ENCODE measurements around the gene SBDS.
"Not testable (repeated sequence)": the region's sequence is repeated elsewhere in the genome, so short reads cannot be mapped to it uniquely, and the experiment has no call there.

The SBDS gene

DNA sequence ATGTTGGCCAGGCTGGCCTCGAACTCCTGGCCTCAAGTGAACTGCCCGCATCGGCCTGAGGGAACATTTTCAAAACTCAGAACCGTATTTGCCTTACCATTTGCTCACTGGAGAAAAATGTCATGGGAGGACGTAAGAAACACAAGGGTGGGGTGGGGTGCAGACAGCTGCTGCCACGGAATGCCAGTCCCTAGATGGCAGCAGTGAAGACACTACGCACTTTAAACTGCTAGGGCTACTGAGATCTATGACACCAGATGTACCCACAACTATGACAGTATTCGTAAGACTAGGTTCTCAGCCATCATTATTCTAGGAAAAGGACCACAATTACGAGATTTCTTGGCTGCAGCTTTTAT is 716 bp downstream of the SBDS start:
- DNase-seq: peak in 1 of 2 donors; percentile 37

DNA sequence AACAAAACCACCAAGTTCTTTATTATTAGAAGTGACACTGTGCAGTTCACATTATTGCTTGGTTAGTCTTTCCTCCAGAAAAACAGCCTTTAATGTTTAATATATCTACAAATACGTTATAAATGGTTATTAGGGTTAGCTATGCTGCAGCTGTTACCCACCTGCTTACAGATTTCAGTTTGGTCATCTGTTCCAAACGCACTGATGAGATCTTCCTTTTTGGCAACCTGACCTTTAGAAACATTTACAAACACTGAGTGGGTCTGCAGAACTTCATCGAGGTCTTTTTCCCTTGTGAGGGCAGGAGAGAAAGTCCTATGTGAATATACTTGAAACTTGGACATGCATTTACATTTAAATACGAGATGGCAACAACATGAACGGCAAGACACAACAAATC is 1.3 kb downstream of the SBDS start:
- DNase-seq: not testable (repeated sequence)

DNA sequence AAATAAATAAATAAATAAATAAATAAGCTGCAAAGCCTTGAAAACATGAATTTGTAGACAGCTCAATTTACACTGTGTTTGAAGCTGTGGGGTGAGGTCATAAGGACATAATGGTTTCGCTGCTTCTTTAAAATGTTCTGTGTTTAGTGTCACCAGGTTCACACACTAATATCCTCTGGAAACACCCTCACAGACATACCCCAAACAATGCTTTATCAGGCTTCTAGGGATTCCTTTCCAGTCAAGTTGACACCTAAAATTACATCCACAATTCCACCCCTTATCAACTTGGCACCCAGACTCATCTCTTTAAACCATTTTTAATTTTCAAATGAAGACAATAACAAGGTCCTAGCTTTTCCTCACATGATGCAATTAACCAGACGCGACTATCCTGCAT is 5.8 kb downstream of the SBDS start:
- DNase-seq: not testable (repeated sequence)

DNA sequence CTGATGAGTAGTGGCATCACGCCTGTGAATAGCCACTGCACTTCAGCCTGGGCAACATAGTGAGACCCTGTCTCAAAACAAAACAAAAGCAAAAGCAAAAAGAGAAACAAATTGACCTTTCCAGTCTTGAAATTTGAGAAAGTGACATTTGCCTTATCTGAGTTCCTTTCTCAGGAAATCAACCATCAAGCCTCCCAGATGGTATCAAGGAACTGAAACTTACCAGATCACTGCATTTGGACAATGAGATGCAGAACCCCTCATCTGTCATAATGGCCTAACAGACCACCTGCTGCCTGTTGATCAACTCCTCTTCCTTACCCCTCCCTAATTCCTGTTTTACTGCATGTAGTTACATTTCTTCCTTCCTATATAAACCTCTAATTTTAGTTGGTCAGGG is 15.1 kb downstream of the SBDS start:
- DNase-seq: not testable (repeated sequence)

DNA sequence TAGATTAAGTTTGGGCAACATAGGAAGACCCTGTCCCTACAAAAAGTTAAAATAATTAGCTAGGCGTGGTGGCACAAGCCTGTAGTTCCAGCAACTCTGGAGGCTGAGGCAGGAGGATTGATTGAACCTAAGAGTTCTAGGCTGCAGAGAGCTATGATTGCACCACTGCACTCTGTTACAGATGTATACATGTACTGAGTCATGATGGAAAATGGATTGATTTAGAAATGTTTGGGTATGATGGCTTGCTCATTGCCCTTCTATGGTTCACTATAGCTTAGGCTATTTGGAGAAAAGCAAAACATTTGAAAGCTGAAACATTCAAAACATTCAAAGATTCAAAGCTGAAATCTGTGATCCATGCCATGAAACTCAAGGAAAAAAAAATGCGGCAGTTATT is 16.4 kb downstream of the SBDS start:
- DNase-seq: not testable (repeated sequence)

DNA sequence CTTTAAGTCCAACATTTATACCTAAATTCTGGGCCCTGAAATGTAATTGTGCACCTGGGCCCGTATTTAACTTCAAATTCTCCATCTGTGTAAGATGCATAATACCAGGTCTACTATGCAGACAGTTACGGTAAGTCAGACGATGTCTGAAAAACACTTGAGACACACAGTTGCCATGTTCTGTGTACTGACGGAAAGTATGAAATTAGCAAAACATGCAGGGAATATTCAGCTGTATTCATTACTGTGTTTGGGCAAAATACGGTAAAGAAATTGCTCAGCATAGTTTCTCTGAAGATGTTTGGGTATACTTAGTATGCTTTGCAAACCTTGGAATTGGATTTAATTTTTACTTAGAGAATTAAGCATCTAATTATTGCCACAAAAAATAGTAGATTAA is 17.1 kb downstream of the SBDS start:
- DNase-seq: not testable (repeated sequence)

DNA sequence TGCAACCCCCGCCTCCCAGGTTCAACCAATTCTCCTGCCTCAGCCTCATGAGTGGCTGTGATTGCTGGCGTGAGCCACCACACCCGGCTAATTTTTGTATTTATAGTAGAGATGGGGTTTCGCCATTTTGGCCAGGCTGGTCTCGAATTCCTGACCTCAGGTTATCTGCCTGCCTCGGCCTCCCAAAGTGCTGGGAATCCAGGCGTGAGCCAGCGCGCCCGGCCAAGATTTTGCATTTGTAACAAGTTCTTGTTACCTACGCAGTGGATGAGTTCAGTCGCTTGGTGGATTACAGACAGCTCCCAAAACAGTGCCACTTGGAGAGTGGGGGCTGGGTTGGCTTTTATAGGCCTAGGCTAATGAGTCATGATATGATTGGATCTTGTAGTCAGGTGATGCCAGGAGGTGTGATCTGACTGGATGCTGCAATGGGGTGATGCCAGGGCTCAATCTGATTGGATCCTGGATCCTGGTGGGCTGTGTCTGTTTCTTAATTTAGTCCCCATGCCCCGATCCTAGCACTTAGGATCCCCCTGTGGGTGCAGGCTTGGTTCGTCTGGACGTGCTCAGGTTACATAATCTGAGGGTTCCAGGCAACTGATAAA is 20.3 kb downstream of the SBDS start:
- DNase-seq: no peak

DNA sequence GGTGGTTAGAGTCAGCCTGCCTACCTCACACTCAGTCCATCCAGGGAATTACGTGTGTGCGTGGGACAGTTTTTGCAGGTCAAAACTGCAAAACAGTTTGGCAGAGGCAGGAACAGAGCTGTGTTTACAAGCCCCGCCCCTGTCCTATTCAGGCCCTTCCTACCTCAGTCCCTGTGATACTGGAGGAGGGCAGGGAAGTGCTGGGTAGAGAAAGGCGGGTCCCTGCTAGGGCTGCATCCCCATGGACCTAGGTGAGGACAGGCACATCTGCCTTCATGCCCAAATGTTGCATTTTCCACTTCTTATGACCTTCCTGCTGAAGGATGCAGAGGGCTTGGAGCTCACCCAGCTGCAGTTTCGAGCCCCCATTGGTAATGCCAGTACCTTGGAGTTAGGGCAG is 25.1 kb downstream of the SBDS start:
- no peak for DNase-seq

DNA sequence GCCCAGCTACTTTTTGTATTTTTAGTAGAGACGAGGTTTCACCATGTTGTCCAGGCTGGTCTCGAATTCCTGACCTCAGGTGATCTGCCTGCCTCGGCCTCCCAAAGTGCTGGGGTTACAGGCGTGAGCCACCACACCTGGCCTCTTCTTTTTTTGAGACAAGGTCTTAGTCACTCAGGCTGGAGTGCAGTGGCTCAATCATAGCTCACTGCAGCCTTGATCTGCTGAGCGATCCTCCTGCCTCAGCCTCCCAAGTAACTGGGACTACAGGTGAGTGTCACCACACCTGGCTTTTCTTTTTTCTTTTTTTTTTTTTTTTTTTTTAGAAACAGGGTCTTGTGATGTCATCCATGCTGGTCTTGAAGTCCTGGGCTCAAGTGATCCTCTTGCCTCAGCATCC is 26.4 kb downstream of the SBDS start:
- not testable (repeated sequence) for DNase-seq

DNA sequence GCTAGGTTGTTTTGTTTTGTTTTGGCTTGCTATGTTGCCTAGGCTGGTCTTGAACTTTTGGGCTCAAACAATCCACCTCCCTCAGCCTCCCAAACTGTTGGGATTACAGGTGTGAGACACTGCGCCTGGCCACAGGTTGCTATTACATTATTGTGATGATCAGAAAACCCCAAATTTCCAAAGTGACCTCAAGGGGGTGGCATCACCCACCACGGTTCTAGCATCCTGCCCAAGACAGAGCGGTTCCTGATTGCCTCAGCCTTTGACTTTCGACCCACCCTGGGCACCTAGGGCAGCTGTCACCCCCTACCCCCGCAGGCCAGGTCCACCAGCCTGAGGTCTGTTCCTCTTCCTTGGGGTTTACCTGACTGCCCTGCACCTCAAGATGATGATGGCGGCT is 28.4 kb downstream of the SBDS start:
- no peak for DNase-seq

DNA sequence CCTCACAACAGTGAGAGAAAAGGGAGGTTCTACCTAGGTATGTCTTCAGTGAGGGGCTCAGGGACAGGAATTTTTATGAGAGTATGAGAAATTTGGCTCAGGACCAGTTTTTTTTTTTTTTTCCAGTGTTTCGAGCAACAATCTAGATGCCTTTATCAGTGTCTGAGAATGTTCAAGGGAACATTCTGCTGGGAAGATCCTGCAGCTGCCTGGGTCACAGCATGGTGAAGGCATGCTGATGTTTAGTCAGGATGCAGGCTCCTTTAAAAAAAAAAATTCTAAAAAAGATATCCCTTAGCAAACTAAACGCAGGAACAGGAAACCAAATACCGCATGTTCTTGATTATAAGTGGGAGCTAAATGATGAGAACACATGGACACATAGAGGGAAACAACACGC is 31.0 kb downstream of the SBDS start:
- no peak for DNase-seq

DNA sequence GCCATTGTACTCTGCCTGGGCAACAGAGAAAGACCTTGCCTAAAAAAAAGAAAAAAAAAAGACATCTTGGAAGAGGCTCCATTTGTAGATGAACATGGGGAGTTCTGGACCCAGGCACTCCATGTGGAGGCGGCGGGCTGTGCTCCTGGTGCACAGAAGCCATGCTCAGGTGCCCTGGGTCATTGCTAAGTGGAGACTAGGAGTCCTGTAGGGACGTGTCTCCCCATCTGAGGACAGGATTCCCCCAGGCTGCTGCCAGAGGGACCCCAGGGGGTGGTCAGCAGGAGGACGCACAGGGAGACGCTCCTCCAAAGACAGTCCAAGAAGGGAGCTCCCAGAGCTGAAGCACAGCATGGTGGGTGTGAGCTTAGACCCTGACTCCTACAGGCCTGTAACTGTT is 34.3 kb downstream of the SBDS start:
- no peak for DNase-seq

DNA sequence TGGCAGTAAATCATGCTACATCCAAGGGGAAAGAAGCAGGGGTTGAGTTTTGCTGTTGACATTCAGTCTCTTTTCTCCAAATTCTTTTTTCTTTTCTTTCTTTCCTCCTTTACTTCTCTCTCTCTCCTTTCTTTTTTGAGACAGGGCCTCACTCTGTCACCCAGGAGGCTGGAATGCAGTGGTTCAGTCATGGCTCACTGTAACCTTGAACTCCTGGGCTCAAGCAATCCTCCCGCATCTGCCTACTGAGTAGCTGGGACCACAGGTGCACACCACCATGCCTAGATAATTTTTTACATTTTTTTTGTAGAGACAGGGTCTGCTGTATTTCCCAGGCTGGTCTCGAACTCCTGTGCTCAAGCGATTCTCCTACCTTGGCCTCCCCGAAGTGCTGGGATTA is 35.2 kb downstream of the SBDS start:
- no peak for DNase-seq

DNA sequence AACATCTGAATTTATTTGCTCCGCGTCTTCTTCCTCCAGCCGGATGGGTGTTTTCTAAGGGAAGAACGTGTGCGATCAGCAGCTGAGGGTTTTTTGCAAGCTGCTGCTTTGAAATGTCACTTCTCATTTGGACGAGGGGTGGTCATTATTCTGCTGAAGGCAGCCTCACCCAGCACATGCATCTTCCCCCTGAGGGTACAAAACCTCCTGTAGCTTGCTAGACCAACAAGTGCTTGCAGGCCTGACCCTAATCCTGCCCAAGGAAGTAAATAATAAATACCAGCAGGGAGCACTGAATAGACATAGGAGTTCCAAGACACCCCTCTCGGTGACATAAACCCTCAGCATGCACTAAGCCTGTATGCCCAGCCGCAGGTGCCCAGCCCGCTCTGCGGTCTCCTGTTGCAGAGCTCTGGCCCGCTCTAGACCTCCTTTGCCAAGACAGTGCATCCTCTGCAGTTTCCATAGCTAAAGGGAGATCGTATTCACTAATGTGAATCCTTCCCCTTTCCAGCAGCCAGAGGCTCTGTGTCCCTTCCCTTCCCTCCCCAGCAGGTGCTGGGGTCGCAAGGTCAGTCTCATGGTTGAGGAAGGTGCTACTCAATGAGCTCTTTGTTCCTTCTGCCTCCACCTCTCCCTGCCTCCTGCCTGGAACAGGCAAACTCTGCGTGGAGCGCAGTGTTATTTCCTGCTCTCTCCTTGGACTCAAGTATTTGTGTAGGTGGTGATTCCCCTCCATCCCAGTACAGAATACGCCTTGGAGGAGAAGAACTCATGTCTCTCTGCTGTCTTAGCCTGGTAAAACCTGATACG is 36.6 kb downstream of the SBDS start:
- DNase-seq: no peak

DNA sequence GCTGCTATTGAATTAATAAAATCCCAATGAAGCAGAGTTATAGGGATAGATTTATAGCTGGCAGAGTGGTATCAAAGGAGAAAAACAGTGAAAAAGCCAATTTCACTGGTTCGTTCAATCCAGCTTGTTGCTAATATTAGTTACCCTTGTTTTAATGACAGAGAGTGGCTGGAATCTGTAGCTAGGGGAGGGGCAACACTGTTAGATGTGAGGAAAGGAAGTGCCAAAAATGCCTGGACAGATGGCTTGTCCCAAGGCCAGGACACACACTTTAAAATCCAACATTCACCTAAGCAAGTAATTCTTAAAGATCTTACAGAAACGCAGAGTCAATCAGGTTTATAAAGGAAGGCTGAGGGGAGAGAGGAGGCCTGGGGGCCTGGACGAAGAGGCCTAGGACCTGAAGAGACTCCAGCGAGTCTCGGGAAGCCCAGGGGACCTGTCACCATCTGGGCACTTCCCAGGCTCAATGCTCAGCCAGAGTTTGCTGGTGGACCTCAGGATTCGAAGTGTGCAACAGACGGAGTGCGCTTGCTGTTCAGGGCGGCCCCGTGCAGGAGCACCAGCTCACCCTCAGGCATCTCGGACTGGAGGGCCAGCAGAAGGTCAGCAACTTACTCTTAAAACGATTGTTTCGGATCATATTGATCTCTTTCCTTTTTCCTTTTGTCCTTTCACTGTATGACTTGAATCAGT is 37.6 kb downstream of the SBDS start:
- DNase-seq: no peak

DNA sequence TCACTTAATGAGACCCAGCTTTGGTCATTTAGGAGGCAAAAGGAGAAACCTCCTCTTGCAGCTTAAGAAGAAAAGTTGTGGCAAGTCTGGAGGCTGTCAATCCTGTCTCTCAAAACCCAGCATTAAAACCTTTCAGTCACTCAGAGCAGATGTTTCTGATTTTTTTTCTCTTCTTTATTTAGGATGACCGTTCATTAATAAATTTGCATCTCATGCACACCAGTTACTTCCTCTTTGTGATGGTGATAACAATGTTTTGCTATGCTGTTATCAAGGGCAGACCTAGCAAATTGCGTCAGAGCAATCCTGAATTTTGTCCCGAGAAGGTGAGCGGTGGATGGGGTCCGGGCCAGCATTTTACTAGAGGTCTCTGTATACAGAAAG is 42.4 kb downstream of the SBDS start:
- no peak for DNase-seq

DNA sequence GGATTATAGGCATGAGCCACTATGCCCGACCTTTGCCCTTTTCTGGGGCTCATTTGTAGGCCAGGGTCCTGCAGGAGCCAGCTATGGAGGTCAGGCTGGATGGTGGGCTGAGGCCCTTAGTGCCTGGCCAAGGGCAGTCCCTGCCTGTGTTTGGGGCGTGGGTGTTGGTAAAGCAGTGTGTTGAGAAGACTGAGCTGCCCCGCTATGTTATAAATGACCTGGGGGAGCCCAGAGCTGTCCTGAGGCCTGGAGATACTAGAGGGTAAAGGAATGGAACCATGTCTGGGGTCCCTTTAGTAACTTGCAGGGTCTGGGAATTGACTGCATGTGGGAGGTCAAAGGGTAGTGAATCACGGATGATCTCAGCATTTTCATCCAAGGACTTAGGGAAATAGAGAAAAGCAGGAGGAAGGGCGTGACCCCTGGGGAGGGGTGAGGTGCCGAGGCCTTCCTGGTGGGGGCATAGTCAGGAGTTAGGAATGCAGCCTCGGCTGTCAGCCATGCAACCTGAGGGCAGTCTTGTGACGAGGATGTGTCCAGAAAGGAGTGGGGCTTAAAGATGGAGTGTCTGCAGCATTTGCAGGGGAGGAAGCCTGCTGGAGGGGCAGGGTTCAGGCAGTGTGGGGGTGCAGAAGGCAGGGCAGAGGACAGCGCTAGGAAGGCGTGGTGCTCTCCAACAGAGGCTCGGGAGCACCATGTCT is 42.9 kb downstream of the SBDS start:
- DNase-seq: no peak

DNA sequence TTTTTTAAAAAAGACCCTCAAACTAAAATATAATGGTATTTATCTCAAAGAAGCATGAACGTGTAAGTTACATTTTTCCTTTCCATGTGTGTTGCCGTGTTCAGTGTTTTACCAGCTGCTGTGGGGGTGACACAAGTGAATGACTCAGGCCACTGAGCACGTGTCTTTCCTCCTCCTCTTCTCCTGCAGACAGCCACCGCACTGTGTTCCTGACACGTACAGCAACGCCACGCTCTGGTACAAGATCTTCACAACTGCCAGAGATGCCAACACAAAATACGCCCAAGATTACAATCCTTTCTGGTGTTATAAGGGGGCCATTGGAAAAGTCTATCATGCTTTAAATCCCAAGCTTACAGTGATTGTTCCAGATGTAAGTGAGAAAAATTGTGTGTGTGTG is 44.6 kb downstream of the SBDS start:
- no peak for DNase-seq

DNA sequence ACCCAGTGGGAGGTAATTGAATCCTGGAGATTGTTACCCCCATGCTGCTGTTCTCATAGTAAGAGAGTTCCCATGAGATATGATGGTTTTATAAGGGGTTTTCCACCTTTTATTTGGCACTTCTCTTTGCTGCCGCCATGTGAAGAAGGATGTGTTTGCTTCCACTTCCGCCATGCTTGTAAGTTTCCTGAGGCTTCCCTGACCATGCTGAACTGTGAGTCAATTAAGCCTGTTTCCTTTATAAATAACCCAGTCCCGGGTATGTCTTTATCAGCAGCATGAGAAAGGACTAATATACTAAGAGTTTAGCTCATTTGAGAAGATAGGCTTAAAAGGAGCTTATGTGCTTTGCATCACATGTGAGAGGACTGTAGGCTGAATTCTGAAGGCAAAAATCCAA is 45.1 kb downstream of the SBDS start:
- DNase-seq: no peak

DNA sequence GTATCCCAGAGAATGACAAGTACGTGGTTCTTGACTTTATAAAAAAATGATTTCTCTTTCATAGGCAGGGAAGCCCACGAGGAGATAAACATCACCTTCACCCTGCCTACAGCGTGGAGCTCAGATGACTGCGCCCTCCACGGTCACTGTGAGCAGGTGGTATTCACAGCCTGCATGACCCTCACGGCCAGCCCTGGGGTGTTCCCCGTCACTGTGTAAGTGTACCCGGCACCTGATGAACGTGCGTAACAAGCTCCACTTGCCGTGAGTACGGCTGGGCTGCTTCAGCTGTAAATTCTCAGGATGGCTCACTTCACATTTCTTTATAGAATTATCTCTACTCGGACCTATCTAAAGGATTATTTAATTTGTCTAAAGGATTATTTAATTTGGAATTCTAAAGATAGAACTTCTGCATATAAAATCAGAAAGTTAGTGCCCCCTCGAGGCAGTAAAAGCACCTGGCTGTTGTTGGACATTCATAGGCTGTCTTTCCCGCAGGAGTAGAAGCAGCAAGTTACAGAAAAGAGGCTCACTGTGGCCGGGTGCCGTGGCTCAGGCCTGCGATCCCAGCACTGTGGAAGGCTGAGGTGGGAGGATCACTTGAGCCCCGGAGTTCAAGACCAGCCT is 46.8 kb downstream of the SBDS start:
- no peak for DNase-seq

DNA sequence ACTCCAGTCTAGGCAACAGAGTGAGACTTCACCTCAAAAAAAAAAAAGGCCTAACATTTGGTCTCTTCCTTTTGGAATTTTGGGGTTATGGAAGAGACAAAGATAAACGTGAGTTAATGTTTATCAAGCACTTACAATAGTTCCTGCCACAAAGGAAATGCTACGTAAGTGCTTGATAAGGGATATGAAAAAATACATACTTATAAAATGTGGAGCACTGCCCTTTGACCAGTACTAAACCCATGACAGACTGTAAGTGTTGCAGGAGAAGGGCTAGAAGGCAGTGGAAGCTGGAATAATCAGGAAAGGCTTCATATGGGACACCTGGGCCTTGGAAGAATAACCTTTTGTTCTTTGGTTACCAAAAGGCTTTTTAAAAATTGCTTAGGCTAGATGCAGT is 48.8 kb downstream of the SBDS start:
- DNase-seq: no peak

DNA sequence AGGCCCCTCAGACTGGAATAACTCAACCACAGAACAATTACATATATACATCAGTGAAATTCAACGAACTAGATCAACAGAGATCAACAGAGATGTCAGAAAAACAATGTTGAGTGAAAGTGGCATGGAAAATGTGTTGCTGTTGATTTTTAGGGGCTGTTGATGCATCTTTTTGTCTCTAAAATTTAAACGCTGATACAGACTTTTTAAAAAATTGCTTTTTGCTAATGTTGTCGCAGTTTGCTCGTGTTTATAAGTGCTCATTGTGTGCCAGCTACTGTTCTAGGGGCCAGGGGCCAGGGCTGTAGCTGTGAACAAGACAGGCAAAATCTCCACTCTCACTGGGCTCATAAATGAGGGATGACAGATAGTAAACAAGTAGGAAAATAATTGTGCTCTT is 56.1 kb downstream of the SBDS start:
- DNase-seq: no peak

DNA sequence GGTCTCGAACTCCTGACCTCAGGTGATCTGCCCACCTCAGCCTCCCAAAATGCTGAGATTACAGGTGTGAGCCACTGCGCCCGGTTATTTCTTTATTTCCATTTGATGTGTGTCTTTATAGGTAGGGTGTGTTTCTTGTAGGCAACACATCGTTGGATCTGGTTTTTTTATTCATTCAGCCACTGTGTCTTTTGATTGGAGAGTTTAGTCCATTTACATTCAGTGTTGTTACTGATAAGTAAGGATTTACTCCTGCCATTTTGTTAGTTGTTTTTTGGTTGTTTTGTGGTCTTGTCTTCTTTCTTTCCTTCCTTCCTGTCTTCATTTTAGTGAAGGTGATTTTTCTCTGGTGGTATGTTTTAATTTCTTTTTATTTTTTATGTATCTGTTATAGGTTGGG is 57.4 kb downstream of the SBDS start:
- DNase-seq: no peak

All from bone marrow (tissue), 2 donors.